Stomach (tissue), 9 donors: ENCODE data around the gene AUTS2. TPM values are rescaled to one million over a fixed set of nuclear protein-coding genes. Genes with fewer than 3 reads are reported as not detected.
A peak's percentile ranks its signal among the peaks of the same experiment; 100 is the strongest.

ENCODE experiments used
- DNase-seq, 2 donors: peaks; one replicate each; pipeline versions ENCODE4 v3.0.0 to v3.0.0-alpha.2; 2013 to 2019
- H3K27ac ChIP-seq, 5 donors: fragments of 200-600 bp in 4 of 5; sonication (generic) in 4 of 5; one replicate each; pipeline ENCODE4 v1.5.1; 2013 to 2019; ENCODE audit warnings: mild to moderate bottlenecking in 1 of 5, moderate library complexity in 1 of 5
- H3K27me3 ChIP-seq, 3 donors: fragments of 200-600 bp; sonication (generic); one replicate each; pipeline ENCODE4 v1.5.1; 2017 to 2019; ENCODE audit warnings: mixed run types in 1 of 3
- H3K36me3 ChIP-seq, 4 donors: fragments of 200-600 bp; sonication (generic); 1 replicate in 3 of 4; 2 replicates in 1 of 4; pipeline ENCODE4 v1.5.1; 2016 to 2019
- H3K4me1 ChIP-seq, 4 donors: fragments of 200-600 bp; sonication (generic); one replicate each; pipeline ENCODE4 v1.5.1; 2016 to 2019
- H3K4me3 ChIP-seq, 4 donors: fragments of 200-600 bp; sonication (generic) in 3 of 4; one replicate each; pipeline ENCODE4 v1.5.1; 2016 to 2019; ENCODE audit warnings: mild to moderate bottlenecking in 1 of 4
- H3K9me3 ChIP-seq, 4 donors: fragments of 200-600 bp; sonication (generic); one replicate each; pipeline ENCODE4 v1.5.1; 2016 to 2019
- EP300 ChIP-seq: sonication (generic); formaldehyde crosslinking; IDR thresholded peaks from one replicate; pipeline ENCODE4 v1.6.1; 2017; ENCODE audit warnings: antibody characterized with exemption
- POLR2A ChIP-seq, 4 donors: fragments of 450-650 bp; IDR thresholded peaks; one replicate each; pipeline ENCODE4 v1.6.1; 2016; ENCODE audit warnings: antibody characterized with exemption in 4 of 4, control low read depth in 2 of 4, mild to moderate bottlenecking in 1 of 4, moderate library complexity in 1 of 4
- POLR2AphosphoS5 ChIP-seq, 3 donors: sonication (generic); formaldehyde crosslinking; IDR thresholded peaks; one replicate each; pipeline ENCODE4 v1.6.1; 2016; ENCODE audit warnings: antibody characterized with exemption in 3 of 3
- WGBS, 5 donors: extraction: QIAGEN DNeasy Blood & Tissue Kit in 3 of 5; methylation state at CpG; one replicate each; pipeline versions ENCODE4 v1.1.5 to v1.1.7; 2013 to 2018; 5-methylcytosine and 5-hydroxymethylcytosine counted together
- intact Hi-C: fragments of 100-400 bp; cut with DNase I; formaldehyde crosslinking; loops from one replicate; pipeline ENCODE4 v1.15.1; 2023; ENCODE audit warnings: low total_unique reads
- polyA plus RNA-seq, 3 donors: library from polyadenylated mRNA; stranded (reverse); fragments of 200-250 nt; gene quantifications; one replicate each; pipeline ENCODE4 v1.2.3, GENCODE V29; 2013
- total RNA-seq, 5 donors: library from RNA; depleted of rRNA; stranded (reverse); fragments of >200 nt; gene quantifications; one replicate each; pipeline versions ENCODE4 v1.1.0 to v1.2.3, GENCODE V29; 2014 to 2016
- TF ChIP-seq, protein P1 (sequence below), 7 experiments: fragments of 450-650 bp in 4 of 7; fragments of 200-600 bp in 3 of 7; sonication (generic) in 3 of 7; IDR thresholded peaks; one replicate each; pipeline ENCODE4 v1.5.1; 2016 to 2019; ENCODE audit warnings: antibody characterized with exemption in 7 of 7, control low read depth in 2 of 7, mild to moderate bottlenecking in 1 of 7
- donor health status: healthy with polysubstance abuse.
- donor health status: Bipolar disorder and iron deficiency.
- donor health status: healthy.

The AUTS2 gene
- total and polyA plus RNA-seq, 8 donors = 3.8 to 90.3 (median 38.1) TPM

DNA sequence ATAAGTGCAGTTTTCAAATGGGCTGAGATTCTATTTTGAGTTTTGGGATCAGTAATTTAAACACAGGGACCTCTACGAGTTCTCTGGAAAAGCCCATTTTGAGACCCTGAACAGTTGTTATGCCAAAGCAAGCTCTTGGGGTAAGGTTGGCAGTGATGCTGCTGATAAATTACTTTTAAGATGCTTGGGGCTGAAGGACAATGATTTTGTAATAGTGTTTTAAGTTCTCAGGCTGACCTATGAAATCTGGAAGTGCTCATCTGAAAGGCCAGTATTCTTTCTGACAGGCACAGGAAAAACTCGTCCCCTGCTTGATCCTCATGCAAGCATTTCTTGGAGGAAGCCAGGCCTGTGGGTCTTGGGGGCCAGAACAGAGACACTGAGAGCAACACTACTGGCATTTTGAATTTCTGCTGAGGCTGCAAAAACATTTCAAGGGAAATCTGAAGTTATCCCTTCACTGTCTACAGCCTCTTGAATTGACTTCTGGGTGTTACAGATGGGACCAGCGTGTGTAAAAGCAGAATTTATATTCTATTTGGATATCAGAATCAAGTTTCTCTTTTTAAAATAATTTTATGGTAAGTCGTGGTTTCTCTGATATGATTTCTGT, 79.7 kb downstream of the AUTS2 start:
- intact Hi-C loops = no loop called here
- H3K4me3 ChIP-seq = no peak overlapping the region
- H3K36me3 ChIP-seq = no peaks in the 10 kb centered on the region
- WGBS, 5 donors = 68 to 87% (median 78%) methylated on average over 3 to 4 of the region's 4 CpGs
- DNase-seq = peak in 1 of 2 donors; percentile 46
- TF ChIP-seq POLR2AphosphoS5 (IDR thresholded peaks at IDR 0.05) = no peak
- peaks cover 0 to 20% (median 13%) of the 10 kb centered on the region in 4 donors for H3K4me1 ChIP-seq
- H3K9me3 ChIP-seq = no peaks in the 10 kb centered on the region
- peak overlapping the region in 2 of 5 donors; percentile 12 to 51 for H3K27ac ChIP-seq
- no peaks in the 10 kb centered on the region for H3K27me3 ChIP-seq

DNA sequence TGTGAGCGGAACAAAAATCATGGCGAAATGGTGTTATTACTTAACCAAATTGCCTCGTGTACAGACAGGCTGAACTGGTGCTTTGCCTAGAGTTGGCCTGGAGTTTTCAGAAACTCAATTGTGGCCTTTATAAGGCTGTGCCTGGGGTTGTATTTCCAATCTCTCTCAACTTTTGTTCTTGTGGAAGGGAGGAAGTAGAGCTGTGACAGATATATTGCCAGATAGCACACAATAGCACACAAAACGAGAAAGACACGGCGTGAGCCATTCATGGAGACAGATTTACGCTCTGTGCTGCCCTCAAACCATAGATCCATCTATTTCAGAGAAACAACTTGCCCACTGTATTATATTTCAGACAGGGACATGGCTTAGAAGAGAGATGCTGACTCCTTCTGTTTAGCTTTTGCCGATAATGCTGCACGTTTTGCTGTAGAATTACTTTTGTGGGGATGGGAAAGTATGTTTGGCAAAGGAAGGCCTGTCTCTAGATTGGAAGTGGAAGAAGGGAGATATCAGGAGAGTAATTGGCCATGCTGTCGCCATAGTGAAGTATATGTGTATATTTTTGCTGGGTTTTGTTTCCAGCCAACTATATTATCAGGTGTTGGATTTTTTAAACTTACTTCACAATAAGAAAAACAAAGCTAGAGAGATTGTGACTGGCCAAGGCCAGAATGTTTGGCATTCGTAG, 80.4 kb downstream of the AUTS2 start:
- H3K27ac ChIP-seq = peak overlapping the region in 1 of 5 donors; percentile 12
- no peaks in the 10 kb centered on the region for H3K36me3 ChIP-seq
- H3K4me1 ChIP-seq = peaks cover 0 to 20% (median 13%) of the 10 kb centered on the region in 4 donors
- no peaks in the 10 kb centered on the region for H3K27me3 ChIP-seq
- TF ChIP-seq POLR2AphosphoS5 (IDR thresholded peaks at IDR 0.05) (no peak), POLR2A (IDR thresholded peaks at IDR 0.05) (no peak), EP300 (no peak)
- TF ChIP-seq, protein P1, sequence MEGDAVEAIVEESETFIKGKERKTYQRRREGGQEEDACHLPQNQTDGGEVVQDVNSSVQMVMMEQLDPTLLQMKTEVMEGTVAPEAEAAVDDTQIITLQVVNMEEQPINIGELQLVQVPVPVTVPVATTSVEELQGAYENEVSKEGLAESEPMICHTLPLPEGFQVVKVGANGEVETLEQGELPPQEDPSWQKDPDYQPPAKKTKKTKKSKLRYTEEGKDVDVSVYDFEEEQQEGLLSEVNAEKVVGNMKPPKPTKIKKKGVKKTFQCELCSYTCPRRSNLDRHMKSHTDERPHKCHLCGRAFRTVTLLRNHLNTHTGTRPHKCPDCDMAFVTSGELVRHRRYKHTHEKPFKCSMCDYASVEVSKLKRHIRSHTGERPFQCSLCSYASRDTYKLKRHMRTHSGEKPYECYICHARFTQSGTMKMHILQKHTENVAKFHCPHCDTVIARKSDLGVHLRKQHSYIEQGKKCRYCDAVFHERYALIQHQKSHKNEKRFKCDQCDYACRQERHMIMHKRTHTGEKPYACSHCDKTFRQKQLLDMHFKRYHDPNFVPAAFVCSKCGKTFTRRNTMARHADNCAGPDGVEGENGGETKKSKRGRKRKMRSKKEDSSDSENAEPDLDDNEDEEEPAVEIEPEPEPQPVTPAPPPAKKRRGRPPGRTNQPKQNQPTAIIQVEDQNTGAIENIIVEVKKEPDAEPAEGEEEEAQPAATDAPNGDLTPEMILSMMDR (IDR thresholded peaks at IDR 0.05) = no peak
- H3K4me3 ChIP-seq = no peak overlapping the region
- 66 to 76% (median 74%) methylated on average over 11 of the region's 11 CpGs for WGBS, 5 donors
- H3K9me3 ChIP-seq = no peaks in the 10 kb centered on the region
- intact Hi-C loops = no loop called here
- peak in 1 of 2 donors; percentile 23 for DNase-seq

DNA sequence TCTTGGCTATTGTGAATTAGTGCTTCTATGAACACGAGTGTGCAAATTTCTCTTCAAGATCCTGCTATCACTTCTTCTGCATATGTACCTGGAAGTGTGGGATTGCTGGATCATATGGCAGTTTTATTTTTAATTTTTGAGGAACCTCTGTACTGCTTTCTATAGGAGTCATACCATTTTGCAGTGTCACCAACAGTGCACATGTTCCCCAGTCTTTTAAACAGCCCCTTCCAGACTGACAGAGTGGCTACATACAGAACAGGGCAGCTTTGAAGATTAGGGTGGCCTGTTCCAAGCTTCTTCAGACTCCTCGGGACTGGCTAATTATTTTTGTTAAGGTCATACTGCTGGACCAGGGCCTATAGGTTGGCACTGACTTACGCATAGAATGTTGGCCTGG, 82.9 kb downstream of the AUTS2 start:
- DNase-seq = no peak
- H3K27me3 ChIP-seq = no peaks in the 10 kb centered on the region
- intact Hi-C loops = no loop called here
- H3K27ac ChIP-seq = no peak overlapping the region
- no peaks in the 10 kb centered on the region for H3K36me3 ChIP-seq
- 79 to 95% (median 88%) methylated on average over 3 of the region's 3 CpGs for WGBS, 5 donors
- no peaks in the 10 kb centered on the region for H3K9me3 ChIP-seq
- TF ChIP-seq POLR2A (IDR thresholded peaks at IDR 0.05) = no peak
- TF ChIP-seq, protein P1 (IDR thresholded peaks at IDR 0.05) = no peak
- no peak for TF ChIP-seq EP300
- no peak for TF ChIP-seq POLR2AphosphoS5 (IDR thresholded peaks at IDR 0.05)
- peaks cover 0 to 20% (median 11%) of the 10 kb centered on the region in 4 donors for H3K4me1 ChIP-seq
- H3K4me3 ChIP-seq = no peak overlapping the region

DNA sequence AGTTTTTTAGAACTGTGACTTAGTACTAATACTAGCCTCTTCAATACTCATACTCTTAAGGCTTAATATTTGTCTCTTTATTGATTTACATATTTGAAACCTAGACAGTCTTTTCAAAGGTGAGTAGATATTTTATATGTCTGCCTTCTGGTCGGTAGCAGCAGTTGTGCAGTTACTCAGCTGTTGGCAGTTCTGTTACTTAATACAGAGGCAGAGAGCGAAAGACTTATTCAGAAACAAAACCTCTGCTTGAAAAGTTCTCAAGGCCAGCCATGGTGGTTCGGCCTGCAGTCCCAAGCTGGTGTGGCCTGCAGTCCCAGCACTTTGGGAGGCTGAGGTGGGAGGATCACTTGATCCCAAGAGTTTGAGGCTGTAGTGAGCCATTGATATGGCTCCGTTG, 84.2 kb downstream of the AUTS2 start:
- Histone ChIP-seq H3K4me3 (no peak overlapping the region), H3K36me3 (no peaks in the 10 kb centered on the region), H3K27ac (no peak overlapping the region), H3K4me1 (peaks cover 0 to 15% (median 11%) of the 10 kb centered on the region in 4 donors), H3K27me3 (no peaks in the 10 kb centered on the region), H3K9me3 (no peaks in the 10 kb centered on the region)
- intact Hi-C loops = no loop called here
- 81 to 96% (median 86%) methylated on average over 4 of the region's 4 CpGs for WGBS, 5 donors
- DNase-seq = no peak
- TF ChIP-seq, protein P1 (IDR thresholded peaks at IDR 0.05) = no peak
- TF ChIP-seq POLR2A (IDR thresholded peaks at IDR 0.05) (no peak), POLR2AphosphoS5 (IDR thresholded peaks at IDR 0.05) (no peak), EP300 (no peak)

DNA sequence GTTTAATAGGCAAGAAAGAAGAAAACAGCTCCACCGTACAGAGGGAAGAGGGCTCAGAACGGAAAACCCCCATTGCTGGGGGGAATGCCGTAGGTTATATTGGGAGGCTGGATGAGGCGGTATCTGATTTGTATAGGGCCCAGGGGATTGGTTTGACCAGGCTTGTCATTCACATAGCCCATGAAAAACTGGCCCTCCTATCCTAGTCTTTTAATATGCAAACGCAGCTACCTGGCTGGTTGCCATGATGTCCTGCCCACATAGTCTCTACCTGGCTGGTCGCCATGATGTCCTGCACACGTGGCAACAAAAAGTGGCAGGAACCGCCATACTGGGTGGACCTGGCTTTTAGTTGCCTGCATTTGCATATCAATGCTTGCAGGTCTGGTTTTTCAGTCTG, 84.7 kb downstream of the AUTS2 start:
- H3K4me1 ChIP-seq = peaks cover 0 to 17% (median 10%) of the 10 kb centered on the region in 4 donors
- H3K36me3 ChIP-seq = no peaks in the 10 kb centered on the region
- TF ChIP-seq POLR2AphosphoS5 (IDR thresholded peaks at IDR 0.05) = no peak
- no peak for TF ChIP-seq POLR2A (IDR thresholded peaks at IDR 0.05)
- TF ChIP-seq, protein P1 (IDR thresholded peaks at IDR 0.05) = no peak
- TF ChIP-seq EP300 = no peak
- H3K4me3 ChIP-seq = no peak overlapping the region
- peak in 1 of 2 donors; percentile 26 for DNase-seq
- H3K27ac ChIP-seq = no peak overlapping the region
- H3K27me3 ChIP-seq = no peaks in the 10 kb centered on the region
- no peaks in the 10 kb centered on the region for H3K9me3 ChIP-seq
- 73 to 81% (median 81%) methylated on average over 8 of the region's 8 CpGs for WGBS, 5 donors
- intact Hi-C loops = no loop called here
